GM19463 (cell line): ENCODE results near the gene C4A.
"Not testable (repeated sequence)": the region's sequence is repeated elsewhere in the genome, so short reads cannot be mapped to it uniquely, and the experiment has no call there.

Experiments used
- ATAC-seq: cut with Tn5 transposase; IDR thresholded peaks from one replicate; pipeline ENCODE4 v1.9.1; 2021; ENCODE audit warnings: mild to moderate bottlenecking, moderate library complexity; ENCODE audit not compliant: unreplicated experiment

C4A gene

DNA sequence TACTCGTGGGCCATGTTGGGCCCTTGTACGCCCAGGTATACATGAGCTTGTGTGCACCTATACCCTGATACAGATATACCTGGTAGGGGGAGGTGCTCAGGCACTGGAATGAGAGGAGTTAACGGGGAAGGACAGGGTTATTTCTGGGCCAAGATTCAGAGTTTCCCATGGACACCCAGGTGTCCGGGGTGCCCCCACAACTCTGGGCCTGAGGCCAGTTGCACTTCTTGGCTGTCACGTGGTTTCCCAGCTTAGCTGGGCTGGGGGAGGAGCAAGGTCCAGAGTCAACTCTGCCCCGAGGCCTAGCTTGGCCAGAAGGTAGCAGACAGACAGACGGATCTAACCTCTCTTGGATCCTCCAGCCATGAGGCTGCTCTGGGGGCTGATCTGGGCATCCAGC lies at the start of gene C4A:
Gene C4A, plus strand, starts transcription at position 314 of the 400 bp plus-strand sequence. Its CDS starts 51 bp downstream, at position 365.
- ATAC-seq, result not testable (repeated sequence)

DNA sequence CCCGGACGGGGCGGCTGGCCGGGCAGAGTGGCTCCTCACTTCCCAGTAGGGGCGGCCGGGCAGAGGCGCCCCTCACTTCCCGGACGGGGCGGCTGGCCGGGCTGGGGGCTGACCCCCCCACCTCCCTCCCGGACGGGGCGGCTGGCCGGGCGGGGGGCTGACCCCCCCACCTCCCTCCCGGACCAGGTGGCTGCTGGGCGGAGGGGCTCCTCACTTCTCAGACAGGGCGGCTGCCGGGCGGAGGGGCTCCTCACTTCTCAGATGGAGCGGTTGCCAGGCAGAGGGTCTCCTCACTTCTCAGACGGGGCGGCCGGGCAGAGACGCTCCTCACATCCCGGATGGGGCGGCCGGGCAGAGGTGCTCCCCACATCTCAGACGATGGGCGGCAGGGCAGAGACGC lies 49.7 kb upstream of the C4A start:
- not testable (repeated sequence) for ATAC-seq

DNA sequence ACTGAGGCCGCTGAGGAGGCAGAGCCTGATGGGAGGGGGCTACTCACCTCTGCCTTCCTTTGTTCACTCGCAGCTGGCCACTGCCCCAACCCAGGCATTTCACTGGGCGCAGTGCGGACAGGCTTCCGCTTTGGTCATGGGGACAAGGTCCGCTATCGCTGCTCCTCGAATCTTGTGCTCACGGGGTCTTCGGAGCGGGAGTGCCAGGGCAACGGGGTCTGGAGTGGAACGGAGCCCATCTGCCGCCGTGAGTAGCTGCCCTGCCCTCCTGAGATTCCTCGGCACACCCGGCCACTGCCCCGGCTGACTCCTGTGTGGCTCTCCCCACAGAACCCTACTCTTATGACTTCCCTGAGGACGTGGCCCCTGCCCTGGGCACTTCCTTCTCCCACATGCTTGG lies 48.3 kb upstream of the C4A start:
- ATAC-seq, result no peak

DNA sequence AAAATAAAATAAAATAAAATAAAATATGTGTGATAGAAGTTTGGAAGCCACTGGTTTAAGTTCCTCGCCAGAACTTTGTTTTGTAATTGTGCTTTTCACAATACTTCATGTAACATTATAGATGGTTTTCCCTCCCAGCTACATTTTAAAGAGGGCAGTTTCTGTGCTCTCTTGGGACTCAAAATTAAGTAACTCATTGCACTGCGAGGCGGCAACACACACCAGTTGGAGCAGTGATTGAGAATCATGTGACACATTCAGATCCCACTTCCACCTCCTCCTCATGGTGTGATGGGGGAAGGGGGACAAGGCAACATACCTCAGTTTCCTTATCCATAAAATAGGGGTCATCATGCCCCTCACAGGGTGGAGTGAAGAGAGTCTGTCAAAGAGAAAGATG lies 46.8 kb upstream of the C4A start:
- no peak for ATAC-seq

DNA sequence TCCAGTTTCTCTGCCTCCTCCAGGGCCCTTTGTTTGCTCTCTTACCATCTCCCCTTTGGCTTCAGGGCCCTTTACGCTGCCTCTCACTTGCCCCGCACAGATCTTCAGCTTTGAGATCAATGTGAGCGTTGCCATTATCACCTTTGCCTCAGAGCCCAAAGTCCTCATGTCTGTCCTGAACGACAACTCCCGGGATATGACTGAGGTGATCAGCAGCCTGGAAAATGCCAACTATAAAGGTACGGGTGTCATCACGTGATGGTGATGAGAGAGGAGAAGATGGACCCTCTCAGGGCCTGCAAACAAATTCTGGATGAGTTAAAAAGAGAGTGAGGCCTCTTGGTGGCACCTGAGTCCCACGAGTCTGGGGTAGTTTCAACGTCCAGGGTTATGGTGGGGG lies 46.0 kb upstream of the C4A start:
- no peak for ATAC-seq

DNA sequence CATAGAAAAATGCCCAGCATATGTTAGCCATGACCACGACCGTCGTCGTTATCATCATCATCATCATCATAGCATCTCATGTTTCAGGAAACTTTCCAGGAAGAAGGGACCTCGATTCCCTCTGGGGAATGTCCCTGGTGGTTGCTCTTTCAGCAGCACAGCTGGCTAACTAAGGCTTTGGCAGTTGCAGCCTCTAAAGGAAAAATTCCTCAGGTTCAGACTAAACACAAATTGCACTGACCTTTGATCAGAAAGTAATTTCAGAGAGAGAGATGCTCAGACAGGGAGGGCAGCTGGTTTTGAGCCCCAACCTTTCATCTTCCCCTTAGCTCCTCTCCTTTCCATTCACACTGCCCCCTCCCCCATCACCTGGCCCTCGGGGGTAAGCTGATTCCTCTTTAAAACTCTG lies 41.6 kb upstream of the C4A start:
- ATAC-seq, result no peak

GRCh38 chr6:31943742-31944141 lies 38.1 kb upstream of the C4A start:
- no peak for ATAC-seq

DNA sequence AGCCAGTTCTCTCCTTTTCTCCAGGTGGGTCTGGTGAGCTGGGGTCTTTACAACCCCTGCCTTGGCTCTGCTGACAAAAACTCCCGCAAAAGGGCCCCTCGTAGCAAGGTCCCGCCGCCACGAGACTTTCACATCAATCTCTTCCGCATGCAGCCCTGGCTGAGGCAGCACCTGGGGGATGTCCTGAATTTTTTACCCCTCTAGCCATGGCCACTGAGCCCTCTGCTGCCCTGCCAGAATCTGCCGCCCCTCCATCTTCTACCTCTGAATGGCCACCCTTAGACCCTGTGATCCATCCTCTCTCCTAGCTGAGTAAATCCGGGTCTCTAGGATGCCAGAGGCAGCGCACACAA lies 36.7 kb upstream of the C4A start:
- ATAC-seq, result no peak

DNA sequence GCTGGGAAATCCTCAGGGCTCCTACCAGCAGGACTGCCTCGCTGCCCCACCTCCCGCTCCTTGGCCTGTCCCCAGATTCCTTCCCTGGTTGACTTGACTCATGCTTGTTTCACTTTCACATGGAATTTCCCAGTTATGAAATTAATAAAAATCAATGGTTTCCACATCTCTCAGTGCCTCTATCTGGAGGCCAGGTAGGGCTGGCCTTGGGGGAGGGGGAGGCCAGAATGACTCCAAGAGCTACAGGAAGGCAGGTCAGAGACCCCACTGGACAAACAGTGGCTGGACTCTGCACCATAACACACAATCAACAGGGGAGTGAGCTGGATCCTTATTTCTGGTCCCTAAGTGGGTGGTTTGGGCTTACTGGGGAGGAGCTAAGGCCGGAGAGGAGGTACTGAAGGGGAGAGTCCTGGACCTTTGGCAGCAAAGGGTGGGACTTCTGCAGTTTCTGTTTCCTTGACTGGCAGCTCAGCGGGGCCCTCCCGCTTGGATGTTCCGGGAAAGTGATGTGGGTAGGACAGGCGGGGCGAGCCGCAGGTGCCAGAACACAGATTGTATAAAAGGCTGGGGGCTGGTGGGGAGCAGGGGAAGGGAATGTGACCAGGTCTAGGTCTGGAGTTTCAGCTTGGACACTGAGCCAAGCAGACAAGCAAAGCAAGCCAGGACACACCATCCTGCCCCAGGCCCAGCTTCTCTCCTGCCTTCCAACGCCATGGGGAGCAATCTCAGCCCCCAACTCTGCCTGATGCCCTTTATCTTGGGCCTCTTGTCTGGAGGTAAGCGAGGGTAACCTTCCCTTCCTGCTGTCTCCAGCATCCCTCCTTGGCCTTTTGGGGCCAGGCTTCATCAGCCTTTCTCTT lies 36.1 kb upstream of the C4A start, which contains the start of gene CFB:
Gene CFB, plus strand, starts transcription at position 589 of the 863 bp plus-strand sequence. Its CDS starts 127 bp downstream, at position 716.
- ATAC-seq, result no peak

DNA sequence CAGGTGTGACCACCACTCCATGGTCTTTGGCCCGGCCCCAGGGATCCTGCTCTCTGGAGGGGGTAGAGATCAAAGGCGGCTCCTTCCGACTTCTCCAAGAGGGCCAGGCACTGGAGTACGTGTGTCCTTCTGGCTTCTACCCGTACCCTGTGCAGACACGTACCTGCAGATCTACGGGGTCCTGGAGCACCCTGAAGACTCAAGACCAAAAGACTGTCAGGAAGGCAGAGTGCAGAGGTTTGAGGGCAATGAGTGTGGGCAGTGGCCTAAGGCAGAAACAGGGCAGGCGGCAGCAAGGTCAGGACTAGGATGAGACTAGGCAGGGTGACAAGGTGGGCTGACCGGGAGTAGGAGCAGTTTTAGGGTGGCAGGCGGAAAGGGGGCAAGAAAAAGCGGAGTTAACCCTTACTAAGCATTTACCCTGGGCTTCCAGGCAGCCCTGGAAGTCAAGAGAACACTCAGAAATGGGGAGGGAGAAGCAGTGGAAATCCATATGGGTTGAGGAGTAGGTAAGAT lies 35.4 kb upstream of the C4A start:
- no peak for ATAC-seq

DNA sequence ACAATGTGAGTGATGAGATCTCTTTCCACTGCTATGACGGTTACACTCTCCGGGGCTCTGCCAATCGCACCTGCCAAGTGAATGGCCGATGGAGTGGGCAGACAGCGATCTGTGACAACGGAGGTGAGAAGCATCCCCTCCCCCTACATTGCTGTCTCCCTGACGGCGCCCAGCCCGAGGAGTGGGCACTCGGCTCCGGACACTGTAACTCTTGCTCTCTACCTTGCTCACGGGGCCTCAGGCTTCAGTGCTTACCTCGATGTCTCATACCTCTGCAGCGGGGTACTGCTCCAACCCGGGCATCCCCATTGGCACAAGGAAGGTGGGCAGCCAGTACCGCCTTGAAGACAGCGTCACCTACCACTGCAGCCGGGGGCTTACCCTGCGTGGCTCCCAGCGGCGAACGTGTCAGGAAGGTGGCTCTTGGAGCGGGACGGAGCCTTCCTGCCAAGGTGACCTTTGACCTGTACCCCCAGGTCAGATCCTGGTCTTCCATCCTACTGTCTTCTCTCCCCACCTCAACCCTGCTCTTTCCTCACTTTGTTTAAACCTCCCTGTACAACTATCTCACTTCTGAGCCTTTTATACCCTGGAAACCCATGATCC lies 34.7 kb upstream of the C4A start:
- no peak for ATAC-seq

DNA sequence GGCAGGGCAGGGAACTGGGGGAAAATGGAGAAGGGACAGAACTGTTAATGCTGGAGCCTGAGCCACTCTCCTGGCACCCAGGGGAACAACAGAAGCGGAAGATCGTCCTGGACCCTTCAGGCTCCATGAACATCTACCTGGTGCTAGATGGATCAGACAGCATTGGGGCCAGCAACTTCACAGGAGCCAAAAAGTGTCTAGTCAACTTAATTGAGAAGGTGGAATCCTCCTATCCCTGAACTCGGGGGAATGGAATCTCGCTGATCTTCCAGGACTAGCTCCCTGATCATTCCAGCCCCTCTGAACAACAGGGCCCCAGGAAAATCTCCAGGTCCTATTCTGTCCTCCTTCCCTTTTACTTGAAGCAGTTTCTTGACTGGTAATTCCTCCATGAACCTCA lies 34.0 kb upstream of the C4A start:
- ATAC-seq, result no peak

- no peak for ATAC-seq
Observed at GRCh38 chr6:31948306-31948705, 33.6 kb upstream of the C4A start.

- ATAC-seq, result no peak
Observed at GRCh38 chr6:31948753-31949413, 33.0 kb upstream of the C4A start.

DNA sequence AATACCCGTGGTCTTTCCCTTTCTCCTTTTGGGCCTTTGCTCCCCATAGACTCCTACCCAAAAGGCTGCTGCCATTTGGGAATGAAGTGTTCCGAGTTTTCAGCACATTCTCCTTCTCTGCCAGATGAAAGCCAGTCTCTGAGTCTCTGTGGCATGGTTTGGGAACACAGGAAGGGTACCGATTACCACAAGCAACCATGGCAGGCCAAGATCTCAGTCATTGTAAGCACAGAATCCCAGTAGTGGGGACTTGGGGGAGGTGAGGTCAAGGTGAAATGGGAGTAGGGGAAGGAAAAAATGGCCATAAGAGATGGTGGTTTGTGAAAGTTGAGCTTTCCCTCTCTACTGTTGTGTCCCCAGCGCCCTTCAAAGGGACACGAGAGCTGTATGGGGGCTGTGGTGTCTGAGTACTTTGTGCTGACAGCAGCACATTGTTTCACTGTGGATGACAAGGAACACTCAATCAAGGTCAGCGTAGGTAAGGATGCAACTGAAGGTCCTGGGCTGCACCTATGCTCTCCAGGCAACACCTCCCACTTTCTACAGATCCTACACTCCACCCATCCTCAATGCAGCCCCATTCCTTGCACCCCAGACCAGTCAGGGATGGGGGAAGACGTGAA lies 31.8 kb upstream of the C4A start:
- no peak for ATAC-seq

DNA sequence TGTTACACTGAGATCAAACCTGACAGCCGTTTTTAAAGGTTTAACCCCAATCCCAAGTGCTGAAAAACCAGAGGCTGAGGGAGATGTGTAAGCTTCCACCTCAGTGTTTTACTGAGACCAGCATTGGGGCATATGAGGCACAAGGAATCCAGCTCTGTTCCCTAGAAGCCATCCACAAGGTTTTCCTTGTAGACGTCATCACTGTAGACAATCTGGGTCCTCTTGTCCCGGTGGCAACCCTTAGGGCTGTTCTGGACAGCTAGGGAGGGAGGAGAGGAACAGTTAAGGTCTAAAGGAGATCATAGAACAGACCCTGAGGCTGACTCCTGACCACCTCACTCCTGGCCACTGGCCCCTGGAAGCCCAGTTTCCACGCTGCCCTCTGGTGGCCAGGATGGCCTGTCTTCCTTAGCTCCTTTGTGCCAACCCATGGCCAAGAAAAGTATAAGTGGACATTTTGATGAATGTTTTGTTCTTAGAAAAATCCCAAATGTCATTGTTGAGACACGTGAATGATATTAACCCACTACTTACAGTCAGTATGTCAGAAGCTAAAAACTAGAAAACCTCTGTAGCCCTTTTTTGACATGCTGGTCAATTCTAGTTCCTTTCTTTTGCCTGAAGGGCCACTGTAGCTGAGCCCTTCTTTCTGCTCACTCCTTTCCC lies 29.6 kb upstream of the C4A start:
- ATAC-seq, result no peak

- no peak for ATAC-seq
Observed at GRCh38 chr6:31952890-31953289, 29.0 kb upstream of the C4A start.

DNA sequence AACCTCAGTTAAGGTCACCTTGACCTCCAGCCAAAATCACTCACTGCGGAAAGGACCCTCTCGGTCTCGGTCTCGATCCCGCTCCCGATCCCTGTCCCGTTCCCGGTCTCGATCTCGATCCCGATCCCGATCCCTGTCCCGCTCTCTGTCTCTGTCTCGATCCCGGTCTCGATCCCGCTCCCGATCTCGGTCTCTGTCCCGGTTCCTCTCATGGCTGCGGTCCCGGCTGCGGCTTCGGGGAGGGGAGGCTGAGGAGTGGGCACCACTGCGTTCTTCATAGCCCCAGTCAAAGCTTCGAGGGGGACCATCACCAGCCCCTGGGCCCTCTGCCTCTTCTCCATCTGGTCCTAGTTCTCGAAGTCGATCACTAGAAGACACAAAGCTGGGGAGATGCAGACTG lies 27.3 kb upstream of the C4A start:
- no peak for ATAC-seq

DNA sequence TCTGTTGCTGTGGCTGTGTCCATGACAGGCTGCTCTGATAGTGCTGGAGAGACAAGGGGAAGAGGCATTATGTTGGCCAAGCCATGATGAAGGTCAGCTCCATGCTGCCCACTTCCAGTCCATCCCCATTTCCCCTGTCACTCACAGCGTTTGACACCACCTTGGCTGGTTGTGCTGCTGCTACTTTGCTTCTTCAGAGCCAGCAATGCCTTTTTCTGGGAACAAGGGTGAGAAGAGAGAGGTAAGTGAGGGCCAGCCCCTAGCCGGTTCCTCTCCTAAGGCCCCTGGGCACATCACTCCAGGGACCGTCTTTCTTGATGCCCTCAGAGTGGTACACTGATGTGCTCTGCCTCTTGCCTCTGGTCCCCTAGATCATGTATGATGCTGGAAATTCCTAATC lies 25.1 kb upstream of the C4A start:
- no peak for ATAC-seq

DNA sequence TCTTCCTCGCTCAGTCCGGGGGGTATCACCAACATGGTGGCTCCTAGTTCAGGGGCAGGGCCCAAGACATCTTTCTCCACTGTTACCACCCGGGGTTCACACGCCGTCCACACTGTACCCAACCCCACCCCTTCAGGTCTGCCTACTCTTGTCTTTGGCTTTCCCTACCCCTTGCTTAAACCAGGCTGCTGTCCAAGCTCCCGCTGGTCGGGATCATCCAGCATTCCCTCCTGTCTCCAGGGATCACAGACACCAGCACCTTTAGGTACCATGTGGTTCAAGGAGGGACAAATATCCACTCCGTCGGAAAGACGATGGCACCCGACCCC lies 23.5 kb upstream of the C4A start:
- ATAC-seq, result no peak
